NCI-H2107 (cell line): ENCODE data around the gene FAM20C.

Experiments
- DNase-seq: peaks from one replicate; lab custom pipeline; 2025; lab: John Stamatoyannopoulos, UW

FAM20C gene

GRCh38 chr7:307970-308369, 115.6 kb downstream of the FAM20C start:
- no peak for DNase-seq

GRCh38 chr7:309586-310228, 117.3 kb downstream of the FAM20C start:
- no peak for DNase-seq
